HepG2 (cell line): ENCODE data around the gene HSP90AB1. TPM values are rescaled to one million over a fixed set of nuclear protein-coding genes. Genes with fewer than 3 reads are reported as not detected.
A peak's percentile ranks its signal among the peaks of the same experiment; 100 is the strongest.

Experiments used
- ASH2L ChIP-seq: fragments of 300-600, 200-600 bp; sonication (generic); IDR thresholded peaks from 2 replicates; pipeline ENCODE4 v1.7.0; 2017; ENCODE audit warnings: low read depth, mild to moderate bottlenecking, moderate library complexity, mixed read lengths, low read length; ENCODE audit not compliant: insufficient read length
- CHD2 ChIP-seq: IDR thresholded peaks from 2 replicates; pipeline ENCODE4 v1.6.1; 2011; ENCODE audit warnings: low read depth, low read length, improper control_type of control experiment
- HHEX ChIP-seq: IDR thresholded peaks from 2 replicates; pipeline ENCODE4 v1.6.1; 2016; ENCODE audit warnings: control low read depth
- IKZF4 ChIP-seq: sonication (generic); formaldehyde crosslinking; IDR thresholded peaks from 2 replicates; pipeline ENCODE4 v1.5.1; 2020; ENCODE audit warnings: borderline replicate concordance, mild to moderate bottlenecking, low read depth, missing genetic modification reagents; ENCODE audit errors: not compliant biosample characterization
- KDM6A ChIP-seq: IDR thresholded peaks from 2 replicates; pipeline ENCODE4 v1.6.1; 2016; ENCODE audit warnings: low read depth
- MXD1 ChIP-seq: sonication (generic); formaldehyde crosslinking; IDR thresholded peaks from 2 replicates; pipeline ENCODE4 v1.4.0; 2020; ENCODE audit warnings: mild to moderate bottlenecking, missing genetic modification reagents
- NCOA1 ChIP-seq: sonication (generic); formaldehyde crosslinking; IDR thresholded peaks from 2 replicates; pipeline ENCODE4 v1.9.0; 2021; ENCODE audit warnings: missing genetic modification reagents
- PRDM10 ChIP-seq: sonication (generic); formaldehyde crosslinking; IDR thresholded peaks from 2 replicates; pipeline ENCODE4 v1.4.0; 2020; ENCODE audit warnings: low read depth, missing genetic modification reagents
- SPEN ChIP-seq: sonication (generic); formaldehyde crosslinking; IDR thresholded peaks from 2 replicates; pipeline ENCODE4 v1.5.1; 2020; ENCODE audit warnings: low read depth, mild to moderate bottlenecking, missing genetic modification reagents
- ZBED4 ChIP-seq: sonication (generic); formaldehyde crosslinking; IDR thresholded peaks from 2 replicates; pipeline ENCODE4 v1.4.0; 2020; ENCODE audit warnings: missing genetic modification reagents, borderline replicate concordance
- ZC3H4 ChIP-seq: sonication (generic); formaldehyde crosslinking; IDR thresholded peaks from 2 replicates; pipeline ENCODE4 v1.4.0; 2020; ENCODE audit warnings: missing genetic modification reagents, borderline replicate concordance
- ZNF160 ChIP-seq: sonication (generic); formaldehyde crosslinking; IDR thresholded peaks from 2 replicates; pipeline ENCODE4 v1.8.0; 2022; ENCODE audit warnings: mild to moderate bottlenecking, inconsistent platforms, missing genetic modification reagents
- ZNF564 ChIP-seq: sonication (generic); formaldehyde crosslinking; IDR thresholded peaks from 2 replicates; pipeline ENCODE4 v1.8.1; 2023; ENCODE audit warnings: mild to moderate bottlenecking, missing genetic modification reagents
- ZNF724P ChIP-seq: sonication (generic); formaldehyde crosslinking; IDR thresholded peaks from 2 replicates; pipeline ENCODE4 v1.8.0; 2022; ENCODE audit warnings: missing genetic modification reagents, borderline replicate concordance
- ZNF891 ChIP-seq: sonication (generic); formaldehyde crosslinking; IDR thresholded peaks from 2 replicates; pipeline ENCODE4 v1.5.0; 2020; ENCODE audit warnings: mild to moderate bottlenecking, missing genetic modification reagents
- polyA plus RNA-seq, 8 experiments: library from polyadenylated mRNA; depleted of rRNA in 3 of 8; stranded (reverse) in 7 of 8; unstranded in 1 of 8; fragments of >200 nt; fragmentation: Illumina TruSeq in 4 of 8; extraction: Trizol in 4 of 8; gene quantifications; 2 replicates each; pipeline versions ENCODE4 v1.2.1 to v1.2.3, GENCODE V29; 2011 to 2016; ENCODE audit warnings: low read depth in 4 of 8, missing spikeins in 1 of 8, mixed read lengths in 1 of 8; ENCODE audit not compliant: insufficient read depth in 1 of 8
- total RNA-seq, 5 experiments: library from RNA; depleted of rRNA; stranded (reverse); fragments of >200 nt; fragmentation: Illumina TruSeq; extraction: Trizol; gene quantifications; 2 replicates each; pipeline ENCODE4 v1.2.3, GENCODE V29; 2016; ENCODE audit warnings: low read depth in 1 of 5
- TF ChIP-seq, protein P1 (sequence below): sonication (generic); formaldehyde crosslinking; IDR thresholded peaks from 2 replicates; pipeline ENCODE4 v1.5.0; 2020; ENCODE audit warnings: missing genetic modification reagents, mild to moderate bottlenecking, borderline replicate concordance
- TF ChIP-seq, protein P2 (sequence below): sonication (generic); formaldehyde crosslinking; IDR thresholded peaks from 2 replicates; pipeline ENCODE4 v1.5.1; 2020; ENCODE audit warnings: missing genetic modification reagents, mild to moderate bottlenecking, borderline replicate concordance

Gene HSP90AB1
- total and polyA plus RNA-seq, 2 of the 13 experiments (the other 11 are each of a cell fraction or from before 2014, with no cell fraction given), result 1,325 to 1,472 TPM

DNA sequence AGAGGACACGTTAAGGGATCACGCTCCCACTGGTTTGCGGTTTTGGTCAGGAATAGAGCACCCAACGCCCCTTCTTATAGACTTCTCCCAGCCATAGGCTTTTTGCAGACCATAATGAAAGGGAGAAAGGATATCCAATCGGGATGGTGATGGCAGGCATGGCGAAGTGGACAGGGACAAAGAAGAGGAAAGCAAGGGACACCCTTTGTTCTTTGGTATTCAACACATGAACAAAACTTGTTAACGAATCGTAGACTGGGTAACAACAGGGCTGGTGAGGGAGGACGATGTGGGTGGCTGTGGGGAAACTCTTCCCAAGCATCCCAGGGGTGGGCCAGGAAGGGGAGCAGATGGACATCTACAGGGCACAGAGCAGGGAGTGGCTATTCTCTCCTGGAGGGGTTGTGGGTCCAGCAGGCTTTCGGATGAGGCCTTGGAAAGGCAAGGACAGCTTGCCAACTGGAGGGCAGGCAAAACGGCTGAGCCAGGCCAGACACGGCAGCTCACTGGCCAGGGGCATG lies 1.4 kb upstream of the HSP90AB1 start (continued):
- TF ChIP-seq ZBED4 (CRISPR knock-in tag) (peak; percentile 16; the same call in 1 of the 2 replicates), MXD1 (CRISPR knock-in tag) (0 out of 2 replicates have a peak, but pooled peaks have one; percentile 30), CHD2 (0 out of 2 replicates have a peak, but pooled peaks have one; percentile 15), SPEN (CRISPR knock-in tag) (no peak; the same call in 1 of the 2 replicates), IKZF4 (CRISPR knock-in tag) (peak; percentile 33), ZNF891 (CRISPR knock-in tag) (0 out of 2 replicates have a peak, but pooled peaks have one; percentile 13), HHEX (CRISPR knock-in tag) (no peak), ZNF160 (CRISPR knock-in tag) (no peak), KDM6A (CRISPR knock-in tag) (no peak), NCOA1 (peak; percentile 94), ZNF724P (no peak), ASH2L (no peak), ZC3H4 (CRISPR knock-in tag) (0 out of 2 replicates have a peak, but pooled peaks have one; percentile 43), PRDM10 (CRISPR knock-in tag) (peak; percentile 9; the same call in 1 of the 2 replicates), ZNF564 (CRISPR knock-in tag) (no peak)
- TF ChIP-seq, protein P1, sequence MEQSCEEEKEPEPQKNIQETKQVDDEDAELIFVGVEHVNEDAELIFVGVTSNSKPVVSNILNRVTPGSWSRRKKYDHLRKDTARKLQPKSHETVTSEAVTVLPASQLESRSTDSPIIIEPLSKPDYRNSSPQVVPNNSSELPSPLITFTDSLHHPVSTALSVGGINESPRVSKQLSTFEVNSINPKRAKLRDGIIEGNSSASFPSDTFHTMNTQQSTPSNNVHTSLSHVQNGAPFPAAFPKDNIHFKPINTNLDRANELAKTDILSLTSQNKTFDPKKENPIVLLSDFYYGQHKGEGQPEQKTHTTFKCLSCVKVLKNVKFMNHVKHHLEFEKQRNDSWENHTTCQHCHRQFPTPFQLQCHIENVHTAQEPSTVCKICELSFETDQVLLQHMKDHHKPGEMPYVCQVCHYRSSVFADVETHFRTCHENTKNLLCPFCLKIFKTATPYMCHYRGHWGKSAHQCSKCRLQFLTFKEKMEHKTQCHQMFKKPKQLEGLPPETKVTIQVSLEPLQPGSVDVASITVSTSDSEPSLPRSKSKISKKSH (CRISPR knock-in tag), result 0 out of 2 replicates have a peak, but pooled peaks have one; percentile 65
- TF ChIP-seq, protein P2, sequence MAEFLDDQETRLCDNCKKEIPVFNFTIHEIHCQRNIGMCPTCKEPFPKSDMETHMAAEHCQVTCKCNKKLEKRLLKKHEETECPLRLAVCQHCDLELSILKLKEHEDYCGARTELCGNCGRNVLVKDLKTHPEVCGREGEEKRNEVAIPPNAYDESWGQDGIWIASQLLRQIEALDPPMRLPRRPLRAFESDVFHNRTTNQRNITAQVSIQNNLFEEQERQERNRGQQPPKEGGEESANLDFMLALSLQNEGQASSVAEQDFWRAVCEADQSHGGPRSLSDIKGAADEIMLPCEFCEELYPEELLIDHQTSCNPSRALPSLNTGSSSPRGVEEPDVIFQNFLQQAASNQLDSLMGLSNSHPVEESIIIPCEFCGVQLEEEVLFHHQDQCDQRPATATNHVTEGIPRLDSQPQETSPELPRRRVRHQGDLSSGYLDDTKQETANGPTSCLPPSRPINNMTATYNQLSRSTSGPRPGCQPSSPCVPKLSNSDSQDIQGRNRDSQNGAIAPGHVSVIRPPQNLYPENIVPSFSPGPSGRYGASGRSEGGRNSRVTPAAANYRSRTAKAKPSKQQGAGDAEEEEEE, result peak; percentile 29; the same call in 1 of the 2 replicates
